Activated CD4-positive, CD25-positive, alpha-beta regulatory T cell treated with anti-CD3 and anti-CD28 coated beads, Interleukin-2, amount 50 U/mL, for 24 hours (primary cell): ENCODE measurements around the gene VSTM2L.

ENCODE experiments used
- ATAC-seq, 2 donors: fragments of 150-1000 bp; cut with Tn5 transposase; one replicate each; pipeline ENCODE4 v1.10.0; 2021; ENCODE audit warnings: mild to moderate bottlenecking in 1 of 2, moderate library complexity in 1 of 2

Gene VSTM2L

DNA sequence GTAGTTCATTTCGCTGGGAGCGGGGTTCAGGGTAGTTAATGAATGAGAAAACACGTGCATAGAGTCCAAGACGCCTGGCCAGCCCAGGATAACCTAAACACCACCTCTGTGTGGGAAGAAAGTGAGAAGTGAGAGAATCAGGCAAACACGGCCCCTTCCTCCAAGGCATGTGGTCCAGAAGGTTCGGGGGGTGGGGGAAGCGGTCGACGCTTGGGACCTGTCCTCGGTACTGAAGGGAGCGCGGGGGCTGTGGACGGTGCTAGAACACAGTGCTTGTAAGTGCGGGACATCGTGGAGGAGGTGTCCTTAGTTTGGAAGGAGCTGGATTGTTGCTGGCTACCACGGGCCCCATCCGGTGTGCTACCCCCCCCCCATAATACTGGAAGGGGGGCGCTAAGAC, 1.7 kb upstream of the VSTM2L start:
- ATAC-seq, result no peak

DNA sequence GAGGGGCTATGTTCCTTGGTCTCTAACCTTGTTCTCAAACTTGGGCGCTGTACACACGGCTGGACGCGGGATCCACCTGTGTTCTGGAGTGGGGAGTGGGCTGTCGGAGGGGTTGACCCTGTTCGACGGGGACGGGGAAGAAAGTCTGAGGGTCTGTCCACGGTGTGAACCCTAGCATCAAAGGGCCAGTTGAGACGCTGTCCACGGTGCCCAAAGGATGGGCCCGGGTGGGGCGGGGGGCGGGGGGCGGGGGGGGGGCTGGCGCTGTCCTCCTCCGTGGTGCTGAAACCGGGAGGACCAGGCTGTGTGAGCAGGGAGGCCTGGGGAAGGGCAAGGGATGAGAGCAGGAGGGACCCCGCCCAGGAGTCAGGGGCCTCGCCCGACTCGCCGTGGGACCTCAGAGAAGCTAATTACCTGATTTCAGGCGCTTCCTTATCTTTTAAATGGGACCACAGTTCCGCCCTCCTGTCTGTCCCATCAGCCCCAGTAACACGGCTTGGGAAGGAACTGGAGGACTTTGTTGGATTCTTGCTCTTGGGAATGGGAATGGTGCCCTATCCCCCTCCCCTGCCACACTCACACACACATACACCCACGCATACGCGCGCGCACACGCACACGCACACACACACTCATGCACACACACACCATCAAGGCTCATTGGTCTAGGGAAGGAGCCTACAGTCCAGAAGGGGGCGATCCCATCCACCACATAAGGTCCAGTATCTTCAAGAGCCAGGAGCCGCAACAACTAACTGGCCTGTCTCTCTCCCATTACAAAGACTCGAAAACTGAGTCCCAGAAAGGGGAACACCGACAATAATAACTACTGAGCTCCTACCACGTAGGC, 1.0 kb upstream of the VSTM2L start:
- ATAC-seq, result peak in 1 of 2 donors; percentile 4

DNA sequence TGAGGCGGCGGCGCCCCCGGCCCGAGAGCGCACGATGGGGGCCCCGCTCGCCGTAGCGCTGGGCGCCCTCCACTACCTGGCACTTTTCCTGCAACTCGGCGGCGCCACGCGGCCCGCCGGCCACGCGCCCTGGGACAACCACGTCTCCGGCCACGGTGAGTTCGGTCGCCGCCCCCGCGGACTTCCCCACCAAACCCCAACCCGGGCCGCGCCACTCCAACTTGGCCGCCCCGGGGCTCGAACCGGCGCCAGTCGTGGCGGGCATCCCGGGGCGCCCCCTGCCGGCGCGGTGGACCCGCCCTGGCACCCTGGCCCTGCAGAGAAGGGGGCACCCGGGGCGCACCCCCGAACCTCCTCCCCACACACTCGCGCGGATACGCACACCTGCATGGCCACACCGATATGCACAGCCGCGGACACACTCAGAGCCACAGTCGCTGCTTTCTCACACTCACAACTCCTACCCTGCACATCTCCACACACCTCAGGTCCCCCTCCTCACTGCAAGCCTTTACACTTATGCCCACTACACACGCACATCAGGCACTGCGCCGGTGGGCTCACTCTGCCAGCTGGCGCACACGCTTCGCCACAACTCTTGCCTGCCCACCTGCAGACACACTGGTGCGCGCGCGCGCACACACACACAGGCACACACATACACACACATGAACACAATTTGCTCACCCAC, 535 bp downstream of the VSTM2L start:
- ATAC-seq, result no peak

DNA sequence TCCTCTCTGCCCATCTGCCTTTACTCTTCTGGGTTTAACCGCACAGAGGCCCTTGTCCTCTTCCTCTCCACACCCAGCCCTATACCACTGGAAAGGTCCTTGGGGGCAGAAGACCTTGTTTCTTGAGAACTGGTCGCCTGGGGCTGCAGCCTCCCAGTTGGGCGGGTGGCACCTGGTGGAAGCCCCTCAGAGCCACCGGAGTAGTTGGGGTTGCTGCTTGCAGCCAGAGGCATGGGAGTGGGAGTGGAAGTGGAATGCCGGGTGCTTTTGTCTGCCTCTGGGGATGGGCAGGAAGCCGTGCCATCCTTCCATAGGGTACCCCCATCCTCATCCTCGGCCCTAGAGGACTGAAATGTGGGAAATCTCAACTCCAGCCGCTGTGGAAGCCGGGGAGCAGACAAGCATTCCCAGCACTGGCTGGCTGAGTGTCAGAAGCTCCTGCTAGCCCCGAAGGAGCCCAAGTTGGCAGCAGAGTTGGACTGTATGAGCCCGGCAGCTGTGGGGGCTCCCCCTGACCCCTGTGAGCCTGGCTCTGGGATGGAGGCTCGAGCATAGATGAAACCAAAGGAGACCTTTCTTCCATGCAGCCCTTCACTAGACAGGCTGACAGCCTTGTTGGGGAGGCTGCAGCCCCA, 1.2 kb downstream of the VSTM2L start:
- ATAC-seq, result no peak

- no peak for ATAC-seq
Observed at GRCh38 chr20:37904845-37905373, 2.0 kb downstream of the VSTM2L start.

GRCh38 chr20:37905671-37906613, 3.0 kb downstream of the VSTM2L start:
- no peak for ATAC-seq

- no peak for ATAC-seq
Observed at GRCh38 chr20:37907330-37907676, 4.4 kb downstream of the VSTM2L start.

DNA sequence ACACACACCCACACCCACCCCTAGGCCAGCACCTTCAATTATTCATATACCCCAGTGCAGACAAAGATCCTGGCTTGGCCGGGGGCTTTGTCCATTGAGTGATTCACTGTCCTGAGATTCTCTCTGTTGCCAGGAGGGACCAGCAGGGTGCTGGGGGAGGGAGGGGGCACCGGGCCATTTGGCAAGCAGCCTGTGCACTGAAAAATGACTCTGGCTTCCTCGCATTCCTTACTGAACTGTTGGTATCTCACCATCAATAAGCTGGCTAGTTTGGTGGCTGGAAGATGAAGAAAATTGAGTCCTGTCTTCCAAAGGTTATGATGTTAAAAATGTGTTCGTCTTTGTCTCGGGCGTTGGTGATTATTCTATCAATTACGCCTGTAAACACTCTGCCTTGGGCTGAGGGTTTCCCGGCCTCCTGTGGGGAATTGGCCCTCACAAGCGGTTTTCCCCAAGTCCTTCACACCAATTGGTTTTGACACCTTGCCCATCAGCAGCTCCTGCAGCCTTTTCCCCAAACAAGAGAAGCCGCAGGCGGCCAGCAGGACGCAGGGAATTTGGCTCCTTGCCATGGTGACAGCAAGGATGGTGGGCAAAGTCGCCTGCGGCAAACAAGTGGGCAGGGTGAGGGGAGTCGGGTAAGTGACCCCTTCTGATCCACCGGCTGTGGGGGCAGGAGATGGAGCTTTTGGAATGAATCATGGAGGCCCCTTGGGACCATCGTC, 4.9 kb downstream of the VSTM2L start:
- ATAC-seq, result no peak

- ATAC-seq, result no peak
Observed at GRCh38 chr20:37911261-37911660, 8.3 kb downstream of the VSTM2L start.

DNA sequence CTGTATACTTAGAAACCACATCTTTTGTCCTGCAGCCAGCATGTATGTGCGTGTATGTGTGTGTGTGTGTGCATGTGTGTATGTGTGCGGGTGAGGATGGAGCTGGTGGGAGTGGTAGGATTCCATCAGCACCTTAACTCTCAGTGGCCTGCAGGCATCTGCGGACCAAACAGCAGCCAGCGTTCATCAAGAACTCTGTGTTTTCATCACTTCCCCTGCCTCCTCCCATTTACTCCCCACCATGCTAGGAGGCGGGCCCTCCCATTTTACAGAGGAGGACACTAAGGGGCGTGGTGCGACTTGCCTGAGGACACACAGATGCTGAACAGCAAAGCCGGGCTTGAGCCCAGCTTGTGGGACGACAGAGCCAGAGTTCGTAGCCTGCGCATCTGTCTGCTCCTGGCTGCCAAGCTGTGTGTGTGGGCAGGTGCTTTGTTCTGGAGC, 8.9 kb downstream of the VSTM2L start:
- no peak for ATAC-seq

DNA sequence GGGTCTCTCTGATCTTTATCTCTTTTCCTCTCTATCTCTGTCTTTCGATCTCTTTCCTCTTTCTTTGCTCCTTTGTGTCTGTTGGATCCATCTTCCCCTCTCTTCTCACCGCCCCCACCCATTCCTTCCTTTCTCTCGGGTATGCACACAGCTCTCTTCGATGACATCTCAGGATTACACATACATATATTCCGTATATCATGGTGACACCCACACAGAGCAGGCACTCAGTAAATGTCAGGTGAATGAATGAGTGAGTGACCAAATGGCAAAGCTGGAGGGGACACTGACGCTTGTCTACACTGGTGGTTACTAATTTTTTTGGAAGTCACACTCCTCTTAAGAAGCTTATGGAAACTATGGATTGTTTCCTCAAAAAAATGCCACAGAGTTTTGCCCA, 9.9 kb downstream of the VSTM2L start:
- no peak for ATAC-seq

DNA sequence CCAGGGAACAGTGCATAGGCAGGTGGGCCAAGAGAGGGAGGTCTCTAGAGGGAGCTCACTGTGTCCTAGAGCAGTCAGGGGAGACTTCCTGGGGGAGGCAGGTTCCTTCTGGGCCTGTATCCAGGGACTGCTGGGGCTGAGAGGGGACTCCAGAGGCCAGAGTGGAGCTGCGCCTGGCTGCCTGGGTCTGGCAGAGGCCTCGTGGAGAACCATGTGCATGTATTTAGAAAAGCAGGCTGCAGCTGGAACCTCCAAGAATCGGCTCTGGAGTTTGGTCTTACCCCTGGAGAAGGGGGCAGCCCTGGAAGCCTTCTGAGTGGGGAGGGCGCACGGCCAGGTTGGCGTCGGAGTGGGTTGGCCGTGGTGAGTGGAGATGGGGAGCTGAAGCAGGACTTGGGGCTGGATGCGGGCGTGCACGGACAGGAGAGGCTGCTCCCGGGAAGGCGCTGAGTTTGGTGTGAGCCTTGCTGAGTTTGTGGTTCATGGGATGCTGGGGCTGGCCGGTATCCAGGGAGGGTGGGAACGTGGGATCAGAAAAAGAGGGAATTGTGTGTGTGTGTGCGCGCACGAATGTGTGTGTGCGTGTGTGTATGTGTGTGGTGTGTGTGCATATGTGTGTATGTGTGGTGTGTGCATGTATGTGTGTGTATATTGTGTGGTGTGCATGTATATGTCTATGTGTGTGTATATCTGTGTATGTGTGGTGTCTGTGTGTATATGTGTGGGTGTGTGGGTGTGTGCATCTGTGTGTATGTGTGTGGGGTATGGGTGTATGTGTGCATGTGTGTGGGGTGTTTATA, 10.8 kb downstream of the VSTM2L start:
- no peak for ATAC-seq

DNA sequence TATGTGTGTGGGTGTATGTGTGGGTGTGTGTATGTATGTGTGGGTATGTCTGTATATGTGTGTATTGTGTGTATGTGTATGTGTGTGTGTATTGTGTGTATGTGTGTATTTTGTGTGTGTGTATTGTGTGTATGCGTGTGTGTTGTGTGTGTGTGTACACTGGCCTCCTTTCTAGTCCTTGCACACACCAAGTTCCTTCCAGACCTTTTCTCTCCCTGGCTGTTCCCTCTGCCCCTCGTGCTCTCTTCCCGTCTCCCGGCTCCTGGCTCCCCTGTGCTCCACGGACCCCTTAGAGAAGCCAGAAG, 11.4 kb downstream of the VSTM2L start:
- ATAC-seq, result no peak

DNA sequence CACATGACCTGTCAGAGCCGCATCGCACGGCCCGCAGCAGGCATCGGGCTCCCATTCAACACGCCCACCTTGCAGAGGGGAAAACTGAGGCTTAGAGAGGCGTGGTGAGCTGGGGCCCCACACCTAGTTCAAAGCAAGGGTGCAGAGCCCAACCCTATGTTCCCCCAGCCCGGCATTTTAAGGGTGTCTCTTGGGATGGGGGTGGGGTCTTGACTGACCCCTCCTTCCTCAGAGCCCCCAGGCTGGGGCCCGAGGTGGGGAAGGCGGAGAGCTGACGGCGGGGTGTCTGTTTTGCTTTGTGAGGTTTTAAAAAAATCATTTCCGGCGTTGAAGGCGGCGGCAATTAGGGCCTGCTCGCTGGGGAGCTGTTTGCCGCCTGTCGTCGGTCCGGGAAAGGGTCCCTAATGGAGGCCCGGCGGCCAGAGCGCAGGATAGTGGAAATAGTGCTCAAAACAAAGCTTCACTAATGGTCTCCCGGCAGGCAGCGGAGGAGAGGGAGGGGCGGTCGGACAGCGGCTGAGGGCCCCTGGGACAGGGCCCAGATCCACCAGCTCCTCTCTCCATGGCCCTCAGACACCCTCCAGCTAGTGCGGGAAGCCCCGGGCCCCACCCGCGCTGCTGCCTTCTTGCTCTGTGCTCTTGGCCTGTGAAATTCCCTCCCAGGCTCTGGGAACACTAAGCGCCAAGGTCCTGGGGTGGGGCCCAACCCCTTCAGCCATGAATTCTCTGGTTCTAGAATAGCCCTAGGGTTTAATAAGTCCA, 11.9 kb downstream of the VSTM2L start:
- peak in 1 of 2 donors; percentile 25 for ATAC-seq

DNA sequence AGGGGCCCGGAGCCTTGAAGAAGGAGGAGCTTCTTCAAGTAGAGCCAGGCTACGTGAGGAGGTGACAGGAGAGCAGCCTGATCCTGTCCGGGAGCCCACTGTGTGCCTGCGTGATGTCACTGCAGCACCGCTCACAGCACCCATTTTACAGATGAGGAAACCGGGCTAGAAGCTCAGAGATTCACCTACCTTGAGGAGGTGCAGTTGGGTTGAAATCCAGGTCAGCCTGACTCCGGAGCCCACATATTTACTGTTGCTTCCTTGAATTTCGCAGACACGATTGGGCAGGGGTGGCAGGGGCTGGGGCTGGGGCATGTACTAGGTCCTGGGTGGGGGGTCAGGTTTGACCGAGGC, 12.5 kb downstream of the VSTM2L start:
- no peak for ATAC-seq

DNA sequence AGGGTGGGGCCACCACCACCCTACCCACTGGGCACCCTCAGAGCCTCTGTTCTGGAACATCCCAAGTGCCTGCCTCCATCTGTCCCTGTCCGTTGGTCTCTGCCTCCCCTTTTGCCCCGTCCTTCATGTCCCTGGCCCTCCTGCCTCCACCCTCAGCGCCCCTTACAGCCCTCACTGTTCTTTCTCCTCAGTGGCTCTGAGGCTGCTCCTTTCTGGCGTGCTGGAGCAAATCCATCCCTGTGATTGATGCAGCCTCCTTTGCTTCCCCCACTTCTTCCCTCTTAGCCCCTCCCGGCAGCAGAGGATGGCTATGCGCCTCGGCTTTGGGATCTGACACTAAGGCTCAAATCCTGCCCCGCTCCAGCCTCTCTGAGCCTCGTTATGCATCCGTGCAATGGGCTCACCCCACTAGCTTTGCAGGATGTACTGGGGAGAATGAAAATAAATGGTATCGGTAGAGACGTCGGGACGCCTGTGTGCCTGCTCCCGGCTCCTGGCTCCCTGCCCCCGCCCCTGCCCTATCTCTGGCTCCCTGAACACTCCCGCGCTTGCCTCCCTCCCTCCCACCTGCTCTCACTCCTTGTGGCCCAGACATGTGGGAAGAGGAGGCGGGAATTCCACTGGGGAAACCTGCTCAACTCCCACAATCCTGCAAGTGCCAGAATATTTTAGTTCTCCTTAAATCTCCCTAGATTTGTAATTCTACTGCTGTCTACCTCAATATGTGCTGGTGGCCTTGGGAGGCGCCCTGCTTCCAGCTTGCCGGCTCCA, 13.1 kb downstream of the VSTM2L start:
- ATAC-seq, result no peak

DNA sequence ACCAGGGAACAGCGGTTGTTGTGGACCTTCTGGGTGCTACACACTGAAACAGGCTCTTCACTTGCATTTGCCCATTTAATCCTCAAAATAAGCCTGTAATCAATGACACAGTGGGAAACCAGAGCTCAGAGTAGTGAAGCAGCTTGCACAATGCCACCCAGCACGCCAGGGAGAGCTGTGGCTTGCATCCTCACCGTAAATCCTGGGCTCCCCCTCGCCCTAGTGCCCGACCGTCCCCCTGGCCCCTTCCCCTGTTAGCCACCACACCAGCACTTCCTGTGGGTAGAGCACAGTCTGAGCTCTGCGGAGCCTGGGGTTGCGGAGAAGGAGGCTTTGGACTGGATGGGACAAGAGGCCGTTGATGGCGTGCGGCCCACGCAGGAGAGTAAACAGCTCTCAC, 14.5 kb downstream of the VSTM2L start:
- ATAC-seq, result no peak

DNA sequence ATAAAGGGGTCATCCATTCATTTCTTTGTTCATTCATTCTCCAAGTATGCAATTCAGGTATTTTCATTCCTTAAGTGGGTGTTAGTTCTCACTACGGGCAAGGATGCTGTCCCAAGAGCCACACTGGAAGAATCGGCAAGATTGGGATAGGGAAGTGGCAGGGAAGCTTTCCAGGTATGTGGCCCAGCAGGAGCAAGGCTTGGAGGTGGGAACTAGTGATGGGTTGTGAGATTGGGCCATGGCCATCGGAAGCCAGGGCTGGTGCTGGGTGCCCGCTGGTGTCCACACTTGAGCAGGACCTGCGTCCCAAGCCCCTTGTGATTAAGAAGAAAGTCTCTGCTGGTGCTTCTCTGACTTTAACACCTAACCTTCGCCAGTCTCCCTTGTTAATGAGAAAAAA, 15.1 kb downstream of the VSTM2L start:
- ATAC-seq, result no peak

DNA sequence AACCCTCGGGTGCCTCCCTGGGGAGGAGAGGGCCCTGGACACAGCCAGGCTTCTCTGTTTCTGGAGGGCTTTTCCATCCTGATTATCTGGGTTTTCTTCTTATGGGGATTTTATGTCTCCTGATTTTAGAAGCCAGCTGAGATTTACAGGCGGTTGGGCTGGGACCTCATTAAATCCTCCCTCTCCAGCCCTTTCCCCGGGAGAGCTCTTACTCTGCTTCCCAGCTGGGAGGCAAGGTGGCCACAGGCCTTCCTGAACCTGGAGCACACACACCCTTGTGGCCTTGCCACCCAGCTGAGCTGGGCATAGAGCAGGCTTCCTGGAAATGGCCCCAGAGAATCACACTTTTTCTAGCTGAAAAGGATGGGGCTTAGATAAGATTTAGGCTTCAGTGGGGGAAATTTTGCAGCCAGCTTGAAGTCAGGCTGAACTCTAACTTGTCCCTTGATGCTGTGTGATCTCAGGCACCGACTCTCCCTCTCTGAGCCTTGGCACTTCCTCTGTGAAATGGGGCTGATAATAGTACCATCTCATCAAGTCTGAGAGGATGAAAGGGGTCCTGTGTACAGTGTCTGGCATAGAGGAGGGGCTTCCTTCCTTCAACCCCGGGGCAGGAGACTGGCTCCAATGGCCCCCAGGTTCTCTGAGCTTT, 16.6 kb downstream of the VSTM2L start:
- no peak for ATAC-seq
